ENCODE results near the gene OSGEP.

OSGEP gene

GRCh38 chr14:20428802-20429201, 25.8 kb downstream of the OSGEP start:
- DNase-seq, result no peak

GRCh38 chr14:20428010-20428365, 26.6 kb downstream of the OSGEP start:
- no peak for DNase-seq

GRCh38 chr14:20427231-20428009, 27.2 kb downstream of the OSGEP start:
- no peak for DNase-seq

- no peak for DNase-seq
Measured at GRCh38 chr14:20424851-20425250, 29.8 kb downstream of the OSGEP start.

- DNase-seq, result no peak
Measured at GRCh38 chr14:20422886-20423285, 31.7 kb downstream of the OSGEP start.

GRCh38 chr14:20421267-20421666, 33.3 kb downstream of the OSGEP start:
- peak; percentile 92 for DNase-seq

GRCh38 chr14:20419419-20419818, 35.2 kb downstream of the OSGEP start:
- no peak for DNase-seq

DNA sequence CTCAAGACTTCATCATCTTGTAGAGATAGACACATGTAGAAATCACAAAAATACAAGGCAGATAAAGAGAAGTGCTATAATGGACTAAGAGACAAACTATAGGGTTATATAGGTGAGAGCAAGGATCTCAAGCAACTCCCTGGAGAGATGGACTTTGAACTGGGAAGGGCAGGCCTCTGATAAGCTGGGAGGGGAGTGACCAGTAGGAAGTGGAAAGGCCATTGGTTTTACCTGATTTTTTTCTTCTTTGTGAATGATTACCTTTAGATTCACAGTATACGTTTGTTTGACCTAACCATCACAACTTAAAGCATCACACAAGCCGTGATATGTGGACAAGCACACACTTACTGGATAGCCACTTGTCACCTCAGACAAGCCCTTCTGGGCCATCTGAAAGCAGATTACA, 36.1 kb downstream of the OSGEP start:
- DNase-seq, result no peak

DNA sequence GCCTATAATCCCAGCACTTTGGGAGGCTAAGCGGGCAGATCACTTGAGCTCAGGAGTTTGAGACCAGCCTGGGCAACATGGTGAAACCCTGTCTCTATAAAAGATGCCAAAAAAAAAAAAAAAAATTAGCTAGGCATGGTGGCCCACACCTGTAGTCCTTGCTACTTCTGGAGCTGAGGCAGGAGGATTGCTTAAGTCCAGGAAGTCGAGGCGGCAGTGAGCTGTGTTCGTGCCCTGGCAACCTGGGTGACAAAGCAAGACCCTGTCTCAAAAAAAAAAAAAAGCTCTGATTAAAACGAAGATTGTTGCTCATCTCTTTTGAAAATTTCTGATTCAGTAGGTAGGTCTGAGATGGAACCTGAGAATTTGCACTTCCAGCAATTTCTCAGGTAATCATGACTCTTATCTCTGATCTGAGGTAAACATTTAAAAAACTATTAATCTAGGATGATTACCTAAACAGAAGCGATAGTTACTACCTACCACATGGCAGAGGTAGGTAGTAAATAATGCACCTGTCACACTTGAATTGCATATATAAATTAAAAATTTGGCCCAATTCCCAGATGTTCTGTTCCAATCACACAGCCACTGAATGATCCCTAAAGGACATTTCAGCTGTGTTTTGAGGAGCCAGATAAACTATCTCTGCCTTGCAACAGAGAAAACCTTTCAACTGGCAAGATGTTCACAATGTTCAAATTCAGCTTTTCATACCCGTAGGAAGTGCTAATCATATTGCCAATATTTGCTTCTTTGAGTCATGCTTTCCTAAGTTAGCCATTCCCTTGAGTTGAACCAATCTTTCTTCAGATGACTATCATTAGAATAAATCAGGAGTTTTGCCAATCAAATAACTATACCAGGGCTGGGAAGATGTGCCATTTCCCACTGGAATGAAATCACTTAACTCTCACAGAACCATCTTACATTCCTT, 37.1 kb downstream of the OSGEP start:
- peak; percentile 77 for DNase-seq

DNA sequence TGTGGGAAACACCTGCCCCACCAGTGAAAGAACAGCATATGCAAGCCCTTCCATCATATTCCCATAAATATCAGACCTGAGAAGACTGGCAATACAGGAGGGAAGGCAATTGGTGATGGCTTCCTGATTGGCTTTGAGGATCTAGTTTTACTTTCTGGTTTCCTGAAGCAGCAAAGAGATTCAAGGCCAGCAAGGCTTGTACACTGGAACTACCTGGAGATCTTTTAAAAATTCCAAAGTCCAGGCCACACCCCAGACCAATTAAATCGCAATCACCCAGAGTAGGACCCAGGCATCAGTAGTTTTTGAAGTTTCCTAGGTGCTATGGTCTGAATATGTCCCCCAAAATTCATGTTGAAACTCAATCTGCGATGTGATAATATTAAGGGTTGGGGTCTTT, 38.4 kb downstream of the OSGEP start:
- DNase-seq, result no peak

- peak; percentile 15 for DNase-seq
Measured at GRCh38 chr14:20415782-20416206, 38.8 kb downstream of the OSGEP start.

DNA sequence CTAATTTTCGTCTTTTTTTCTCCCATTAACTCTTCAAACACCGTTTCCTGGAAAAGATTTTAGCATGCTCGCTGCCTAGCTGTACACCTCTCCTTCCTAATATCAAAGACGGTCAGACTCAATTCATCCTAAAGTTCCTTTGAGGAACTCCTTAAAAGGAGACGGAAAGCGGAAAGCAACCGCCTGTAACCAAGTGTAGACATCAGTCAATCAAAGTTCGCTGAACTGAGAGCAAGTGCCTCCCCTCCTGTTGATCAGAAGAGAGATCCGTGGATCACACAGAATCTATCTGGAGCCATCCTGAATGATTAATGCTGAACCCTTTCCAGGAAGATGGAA, 40.9 kb downstream of the OSGEP start:
- no peak for DNase-seq

- DNase-seq, result peak; percentile 80
Measured at GRCh38 chr14:20412876-20413743, 41.5 kb downstream of the OSGEP start, which contains the start of gene TEP1. Gene TEP1 (minus strand): TSS chr14:20413501. CDS start chr14:20408439, 5,062 bp downstream.

DNA sequence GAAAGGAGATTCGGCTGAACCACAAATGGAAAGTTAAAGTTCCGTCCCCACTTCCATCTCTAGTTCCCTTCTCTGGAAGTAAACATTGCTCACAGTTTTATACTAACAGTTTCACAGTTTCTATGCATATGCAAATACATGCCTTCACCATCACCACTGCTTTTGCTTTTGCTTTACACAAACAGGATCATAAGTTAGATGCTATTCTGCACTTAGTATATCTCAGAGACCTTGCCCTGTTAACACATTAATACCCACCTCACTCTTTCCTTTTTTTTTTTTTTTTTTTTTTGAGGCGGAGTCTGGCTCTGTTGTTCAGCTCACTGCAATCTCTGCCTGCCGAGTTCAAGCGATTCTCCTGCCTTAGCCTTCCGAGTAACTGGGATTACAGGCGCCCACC, 42.2 kb downstream of the OSGEP start:
- DNase-seq, result no peak

- no peak for DNase-seq
Measured at GRCh38 chr14:20409226-20409625, 45.4 kb downstream of the OSGEP start.

DNA sequence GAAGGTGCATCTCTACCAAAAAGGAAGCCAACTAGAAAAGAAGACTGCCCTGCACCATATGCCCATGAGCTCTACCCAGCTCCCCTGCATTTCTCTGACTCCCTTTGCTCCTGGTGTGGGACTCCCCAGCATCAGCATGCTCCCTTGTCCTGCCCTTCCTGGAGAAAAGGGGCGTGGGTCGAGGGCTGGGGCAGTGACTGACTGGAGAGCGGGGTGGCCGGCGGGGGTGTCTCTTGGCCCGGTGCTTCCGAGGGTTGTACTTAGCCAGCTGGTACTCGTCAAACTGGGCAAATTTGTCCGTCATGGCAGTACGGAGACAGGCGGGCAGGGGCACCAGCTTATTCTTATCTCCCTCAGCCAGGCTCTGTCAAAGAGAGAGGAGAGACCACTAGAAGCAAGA, 51.1 kb downstream of the OSGEP start:
- no peak for DNase-seq

DNA sequence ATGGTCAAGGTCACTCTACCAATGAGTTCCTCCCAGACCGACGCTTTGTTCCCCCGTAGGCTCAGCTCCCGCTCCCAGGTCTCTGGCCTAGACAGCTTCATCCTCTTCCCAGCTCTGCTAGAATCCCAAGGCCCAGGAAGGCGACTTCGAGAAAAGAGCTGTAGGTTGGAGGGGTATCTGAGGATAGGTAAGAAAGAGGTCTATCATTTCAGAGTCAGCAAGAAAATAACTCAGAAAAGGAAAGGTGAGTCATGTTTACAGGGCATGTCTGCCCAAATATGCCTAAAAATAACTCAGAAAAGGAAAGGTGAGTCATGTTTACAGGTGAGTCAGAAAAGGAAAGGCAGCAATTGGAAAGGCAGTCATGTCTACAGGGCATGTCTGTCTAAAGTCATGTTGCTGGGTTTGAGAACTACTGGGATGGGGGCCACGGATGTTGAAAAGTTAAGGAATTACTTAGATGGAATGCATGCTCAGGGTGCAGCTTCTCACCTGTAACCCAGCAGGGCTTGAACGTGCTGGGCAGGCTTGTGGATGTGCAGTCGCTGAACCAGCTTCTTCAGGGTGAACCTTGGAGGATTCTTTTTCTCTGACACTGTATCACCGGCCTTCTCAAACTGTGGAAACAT, 53.5 kb downstream of the OSGEP start:
- DNase-seq, result no peak

- no peak for DNase-seq
Measured at GRCh38 chr14:20400589-20400964, 54.0 kb downstream of the OSGEP start.

DNA sequence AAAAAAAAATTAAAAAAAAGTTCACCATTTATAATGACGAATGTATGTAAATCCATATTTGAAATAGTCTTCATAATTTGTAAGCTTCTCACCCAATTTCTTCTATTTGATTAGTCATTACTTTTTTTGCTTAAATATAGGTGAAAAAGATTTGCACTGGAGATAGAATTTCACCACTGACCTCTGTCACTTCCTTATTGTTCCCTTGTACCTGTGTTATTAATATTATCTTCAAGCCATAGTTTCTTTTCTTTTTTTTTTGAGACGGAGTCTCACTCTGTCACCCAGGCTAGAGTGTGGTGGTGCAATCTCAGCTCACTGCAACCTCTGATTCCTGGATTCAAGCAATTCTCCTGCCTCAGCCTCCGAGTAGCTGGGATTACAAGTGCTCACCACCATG, 57.1 kb downstream of the OSGEP start:
- DNase-seq, result no peak

Measured in DMS79 (cell line).